ENCODE measurements around the gene MGAT3. TPM values are rescaled to one million over a fixed set of nuclear protein-coding genes. Genes with fewer than 3 reads are reported as not detected.
"Not testable (repeated sequence)": the region's sequence is repeated elsewhere in the genome, so short reads cannot be mapped to it uniquely, and the experiment has no call there.

Gene MGAT3, protein sequence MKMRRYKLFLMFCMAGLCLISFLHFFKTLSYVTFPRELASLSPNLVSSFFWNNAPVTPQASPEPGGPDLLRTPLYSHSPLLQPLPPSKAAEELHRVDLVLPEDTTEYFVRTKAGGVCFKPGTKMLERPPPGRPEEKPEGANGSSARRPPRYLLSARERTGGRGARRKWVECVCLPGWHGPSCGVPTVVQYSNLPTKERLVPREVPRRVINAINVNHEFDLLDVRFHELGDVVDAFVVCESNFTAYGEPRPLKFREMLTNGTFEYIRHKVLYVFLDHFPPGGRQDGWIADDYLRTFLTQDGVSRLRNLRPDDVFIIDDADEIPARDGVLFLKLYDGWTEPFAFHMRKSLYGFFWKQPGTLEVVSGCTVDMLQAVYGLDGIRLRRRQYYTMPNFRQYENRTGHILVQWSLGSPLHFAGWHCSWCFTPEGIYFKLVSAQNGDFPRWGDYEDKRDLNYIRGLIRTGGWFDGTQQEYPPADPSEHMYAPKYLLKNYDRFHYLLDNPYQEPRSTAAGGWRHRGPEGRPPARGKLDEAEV
- 3.2 TPM for total RNA-seq
- long read RNA-seq, partial matches to known transcripts = 0 of 3 reads
- long read RNA-seq, other reads (novel, unspliced or antisense) = 3 of 3 reads

DNA sequence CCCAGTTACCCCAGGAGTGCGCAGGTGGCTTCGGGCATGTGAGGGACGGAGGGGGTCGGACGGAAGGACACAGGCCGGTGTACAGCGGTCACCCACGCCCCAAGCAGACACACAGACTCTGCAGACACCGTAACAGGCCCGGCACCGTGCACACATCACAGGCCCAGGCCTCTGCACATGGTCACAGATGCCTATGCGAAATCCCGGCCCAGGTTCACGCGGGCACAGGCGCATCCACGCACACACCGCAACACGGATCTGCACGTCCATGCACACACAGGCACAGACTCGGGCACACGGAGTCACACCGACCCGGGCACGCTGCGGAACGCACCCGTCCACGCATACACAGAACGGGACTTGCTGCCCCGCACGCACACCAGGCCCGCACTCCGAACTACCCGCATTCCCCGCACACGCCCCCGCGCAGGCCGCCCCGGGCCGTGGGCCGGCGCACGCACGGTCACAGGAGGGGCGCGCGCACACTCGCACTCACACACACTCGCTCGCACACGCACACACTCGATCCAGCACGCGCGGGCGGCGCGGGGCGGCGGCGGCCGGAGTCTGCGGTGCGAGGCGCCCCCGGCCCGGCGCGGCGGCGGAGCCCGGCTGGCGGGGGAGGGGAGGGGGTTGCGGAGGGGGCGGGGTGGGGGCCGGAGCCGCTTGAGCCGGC, at the start of gene MGAT3:
TSS of gene MGAT3 (plus strand) at position 491 of the 676 bp plus-strand sequence. CDS start 30,336 bp downstream, outside the sequence.
- H3K9me3 ChIP-seq (replicated peaks) = no peaks in the 10 kb centered on the region
- H3K27ac ChIP-seq (replicated peaks) = peak within 1 kb of the TSS; percentile 84
- H3K36me3 ChIP-seq = no peaks in the 10 kb centered on the region
- DNase-seq = no peak
- intact Hi-C loops (cut with micrococcal nuclease) = no loop called here
- TF ChIP-seq, protein P1, sequence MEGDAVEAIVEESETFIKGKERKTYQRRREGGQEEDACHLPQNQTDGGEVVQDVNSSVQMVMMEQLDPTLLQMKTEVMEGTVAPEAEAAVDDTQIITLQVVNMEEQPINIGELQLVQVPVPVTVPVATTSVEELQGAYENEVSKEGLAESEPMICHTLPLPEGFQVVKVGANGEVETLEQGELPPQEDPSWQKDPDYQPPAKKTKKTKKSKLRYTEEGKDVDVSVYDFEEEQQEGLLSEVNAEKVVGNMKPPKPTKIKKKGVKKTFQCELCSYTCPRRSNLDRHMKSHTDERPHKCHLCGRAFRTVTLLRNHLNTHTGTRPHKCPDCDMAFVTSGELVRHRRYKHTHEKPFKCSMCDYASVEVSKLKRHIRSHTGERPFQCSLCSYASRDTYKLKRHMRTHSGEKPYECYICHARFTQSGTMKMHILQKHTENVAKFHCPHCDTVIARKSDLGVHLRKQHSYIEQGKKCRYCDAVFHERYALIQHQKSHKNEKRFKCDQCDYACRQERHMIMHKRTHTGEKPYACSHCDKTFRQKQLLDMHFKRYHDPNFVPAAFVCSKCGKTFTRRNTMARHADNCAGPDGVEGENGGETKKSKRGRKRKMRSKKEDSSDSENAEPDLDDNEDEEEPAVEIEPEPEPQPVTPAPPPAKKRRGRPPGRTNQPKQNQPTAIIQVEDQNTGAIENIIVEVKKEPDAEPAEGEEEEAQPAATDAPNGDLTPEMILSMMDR (IDR thresholded peaks at IDR 0.05; ENCODE audit: borderline replicate concordance) = no peak
- H3K4me3 ChIP-seq = peak within 1 kb of the TSS; percentile 75
- peaks cover 26% of the 10 kb centered on the region for H3K27me3 ChIP-seq (ENCODE audit: low read depth)
- peaks cover 25% of the 10 kb centered on the region for H3K4me1 ChIP-seq

GRCh38 chr22:39408173-39408572, 48.6 kb upstream of the MGAT3 start:
- intact Hi-C loops (cut with micrococcal nuclease) = no loop called here
- H3K27ac ChIP-seq (replicated peaks) = no peak overlapping the region
- H3K27me3 ChIP-seq (ENCODE audit: low read depth) = no peaks in the 10 kb centered on the region
- no peaks in the 10 kb centered on the region for H3K36me3 ChIP-seq
- no peaks in the 10 kb centered on the region for H3K9me3 ChIP-seq (replicated peaks)
- H3K4me3 ChIP-seq = no peak overlapping the region
- TF ChIP-seq, protein P1 (IDR thresholded peaks at IDR 0.05; ENCODE audit: borderline replicate concordance) = no peak
- no peak for DNase-seq
- peaks cover 28% of the 10 kb centered on the region for H3K4me1 ChIP-seq

GRCh38 chr22:39408807-39409206, 48.0 kb upstream of the MGAT3 start:
- intact Hi-C loops (cut with micrococcal nuclease) = no loop called here
- TF ChIP-seq, protein P1 (IDR thresholded peaks at IDR 0.05; ENCODE audit: borderline replicate concordance) = no peak
- Histone ChIP-seq H3K27ac (replicated peaks) (no peak overlapping the region), H3K4me1 (peaks cover 32% of the 10 kb centered on the region), H3K4me3 (no peak overlapping the region), H3K9me3 (replicated peaks) (no peaks in the 10 kb centered on the region), H3K36me3 (no peaks in the 10 kb centered on the region), H3K27me3 (ENCODE audit: low read depth) (no peaks in the 10 kb centered on the region)
- no peak for DNase-seq

DNA sequence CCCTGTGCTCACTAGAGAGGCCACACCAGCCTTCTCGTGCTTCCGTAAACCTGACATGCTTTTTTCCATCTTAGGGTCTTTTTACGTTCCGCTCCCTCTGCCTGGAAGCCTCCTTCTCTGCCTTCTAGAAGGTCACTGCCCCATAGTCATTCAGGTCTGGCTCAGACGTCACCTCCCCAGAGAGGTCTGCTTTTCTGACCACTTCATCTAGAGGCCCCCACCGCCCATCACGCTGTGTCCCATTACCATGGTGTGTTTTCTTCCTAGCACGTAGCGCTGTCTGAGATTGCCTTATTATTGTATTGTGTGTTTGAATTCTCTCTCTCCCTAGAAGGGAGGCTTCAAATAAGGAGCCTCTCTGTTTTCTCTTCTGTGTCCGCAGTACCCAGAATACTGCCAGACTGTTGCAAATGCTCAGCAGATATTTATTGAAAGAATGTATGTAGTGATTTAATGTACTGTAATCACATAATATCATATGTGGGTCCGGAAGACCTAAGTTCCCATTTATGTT, 47.2 kb upstream of the MGAT3 start:
- H3K4me3 ChIP-seq = no peak overlapping the region
- no peaks in the 10 kb centered on the region for H3K36me3 ChIP-seq
- no peak overlapping the region for H3K27ac ChIP-seq (replicated peaks)
- TF ChIP-seq, protein P1 (IDR thresholded peaks at IDR 0.05; ENCODE audit: borderline replicate concordance) = no peak
- no peaks in the 10 kb centered on the region for H3K27me3 ChIP-seq (ENCODE audit: low read depth)
- H3K9me3 ChIP-seq (replicated peaks) = no peaks in the 10 kb centered on the region
- peaks cover 39% of the 10 kb centered on the region for H3K4me1 ChIP-seq
- intact Hi-C loops (cut with micrococcal nuclease) = no loop called here
- DNase-seq = no peak

- intact Hi-C loops (cut with micrococcal nuclease) = no loop called here
- peaks cover 39% of the 10 kb centered on the region for H3K4me1 ChIP-seq
- no peak for DNase-seq
- H3K4me3 ChIP-seq = no peak overlapping the region
- H3K9me3 ChIP-seq (replicated peaks) = no peaks in the 10 kb centered on the region
- H3K36me3 ChIP-seq = no peaks in the 10 kb centered on the region
- H3K27me3 ChIP-seq (ENCODE audit: low read depth) = no peaks in the 10 kb centered on the region
- TF ChIP-seq, protein P1 (IDR thresholded peaks at IDR 0.05; ENCODE audit: borderline replicate concordance) = no peak
- no peak overlapping the region for H3K27ac ChIP-seq (replicated peaks)
Observed at GRCh38 chr22:39410264-39410663, 46.5 kb upstream of the MGAT3 start.

DNA sequence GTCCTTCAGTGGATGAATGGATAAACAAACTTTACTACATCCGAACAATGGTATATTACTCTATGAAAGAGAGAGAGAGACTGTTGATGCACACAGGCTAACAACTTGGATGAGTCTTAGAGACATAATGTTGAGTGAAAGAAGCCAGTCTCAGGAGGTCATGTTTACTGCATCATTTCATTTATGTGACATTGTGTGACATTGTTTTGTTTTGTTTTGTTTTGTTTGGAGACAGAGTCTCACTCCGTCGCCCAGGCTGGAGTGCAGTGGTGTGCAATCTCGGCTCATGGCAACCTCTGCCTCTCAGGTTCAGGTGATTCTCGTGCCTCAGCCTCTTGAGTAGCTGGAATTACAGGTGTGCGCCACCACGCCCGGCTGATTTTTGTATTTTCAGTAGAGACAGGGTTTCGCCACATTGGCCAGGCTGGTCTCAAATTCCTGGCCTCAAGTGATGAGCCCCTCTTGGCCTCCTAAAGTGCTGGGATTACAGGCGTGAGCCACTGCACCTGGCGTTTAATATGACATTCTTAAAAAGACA, 44.9 kb upstream of the MGAT3 start:
- H3K4me3 ChIP-seq; H3K27me3 ChIP-seq (ENCODE audit: low read depth); H3K27ac ChIP-seq (replicated peaks); DNase-seq; intact Hi-C loops (cut with micrococcal nuclease); H3K9me3 ChIP-seq (replicated peaks): not testable (repeated sequence)
- Histone ChIP-seq H3K36me3 (peaks cover 15% of the 10 kb centered on the region), H3K4me1 (peaks cover 46% of the 10 kb centered on the region)

DNA sequence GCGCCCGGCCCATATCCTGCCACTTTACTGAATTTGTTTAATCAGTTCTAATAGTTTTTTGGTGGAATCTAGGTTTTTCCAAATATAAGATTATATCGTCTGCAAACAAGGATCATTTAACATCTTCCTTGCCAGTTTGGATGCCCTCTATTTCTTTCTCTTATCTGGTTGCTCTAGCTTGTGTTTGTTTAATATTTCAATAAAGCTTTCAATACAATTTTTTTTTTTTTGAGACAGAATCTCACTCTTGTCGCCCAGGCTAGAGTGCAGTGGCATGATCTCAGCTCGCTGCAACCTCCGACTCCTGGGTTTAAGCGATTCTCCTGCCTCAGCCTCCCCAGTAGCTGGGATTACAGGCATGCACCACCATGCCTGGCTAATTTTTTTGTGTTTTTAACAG, 43.6 kb upstream of the MGAT3 start:
- Histone ChIP-seq H3K36me3 (peaks cover 29% of the 10 kb centered on the region), H3K4me1 (peaks cover 45% of the 10 kb centered on the region)
- H3K27ac ChIP-seq (replicated peaks); H3K4me3 ChIP-seq; H3K9me3 ChIP-seq (replicated peaks); H3K27me3 ChIP-seq (ENCODE audit: low read depth); DNase-seq; intact Hi-C loops (cut with micrococcal nuclease): not testable (repeated sequence)

Measured in left ventricle myocardium inferior (tissue), 1 donor.